Measurements from ENCODE around the gene EDARADD. TPM values are rescaled to one million over a fixed set of nuclear protein-coding genes. Genes with fewer than 3 reads are reported as not detected.
"Not testable (repeated sequence)": the region's sequence is repeated elsewhere in the genome, so short reads cannot be mapped to it uniquely, and the experiment has no call there.

EDARADD gene
- polyA plus RNA-seq (2013): 5.3 TPM

- Histone ChIP-seq H3K9me3 (ENCODE audit: control extremely low read depth in 1 of 5, control insufficient read depth in 4 of 5, insufficient read depth in 2 of 5, low read depth in 1 of 5, low read length in 4 of 5) (no peaks in the 10 kb centered on the region), H3K4me3 (ENCODE audit: control insufficient read depth in 1 of 7, extremely low read depth in 1 of 7, insufficient read depth in 4 of 7, low read depth in 2 of 7, low read length in 6 of 7) (peak within 1 kb of the TSS; percentile 63 to 96 (median 90)), H3K4me1 (ENCODE audit: control extremely low read depth in 1 of 4, control insufficient read depth in 4 of 4, insufficient read depth in 4 of 4, low read length in 3 of 4) (peaks cover 5 to 18% (median 17%) of the 10 kb centered on the region in 4 experiments), H3K36me3 (ENCODE audit: control insufficient read depth in 4 of 4, insufficient read depth in 4 of 4, low read length in 3 of 4) (no peaks in the 10 kb centered on the region), H3K27ac (ENCODE audit: insufficient read depth in 1 of 2, low read depth in 1 of 2, low read length in 2 of 2, poor library complexity in 1 of 2, severe bottlenecking in 2 of 2) (peak within 1 kb of the TSS; percentile 1 to 66), H3K27me3 (replicated peaks in 2 of 5; ENCODE audit: control insufficient read depth in 4 of 5, insufficient read depth in 5 of 5, low read length in 4 of 5) (no peaks in the 10 kb centered on the region)
- WGBS (ENCODE audit: insufficient coverage): 0% methylated on average over 2 of the region's 13 CpGs
- CTCF ChIA-PET: interaction anchor here (0.8 to 1.8 kb wide), 5 partner anchors 8 to 148 kb away, joined by 3 to 4 read pairs (median 4); no protein-coding TSS in a partner anchor
- POLR2A ChIA-PET: interaction anchor here (1.8 kb wide), 1 partner anchor 112 kb away, joined by 3 read pairs; the partner anchor contains the start of gene ERO1B
- DNase-seq: peak; percentile 36 to 53 (median 47)
Measured at GRCh38 chr1:236393681-236394481, at the start of gene EDARADD. TSS of gene EDARADD (plus strand) at chr1:236394286. CDS start at chr1:236394445, 159 bp downstream.

- H3K9me3 ChIP-seq (ENCODE audit: control extremely low read depth in 1 of 5, control insufficient read depth in 4 of 5, insufficient read depth in 2 of 5, low read depth in 1 of 5, low read length in 4 of 5): peaks cover 0 to 2% (median 0%) of the 10 kb centered on the region in 5 experiments
- ChIA-PET CTCF (interaction anchor here (1.2 to 1.7 kb wide), 3 partner anchors 49 to 137 kb away, joined by 3 to 4 read pairs (median 3); no protein-coding TSS in a partner anchor), POLR2A (interaction anchor here (0.8 kb wide), 1 partner anchor 57 kb away, joined by 5 read pairs; no protein-coding TSS in a partner anchor)
- H3K4me3 ChIP-seq (ENCODE audit: control insufficient read depth in 1 of 7, extremely low read depth in 1 of 7, insufficient read depth in 4 of 7, low read depth in 2 of 7, low read length in 6 of 7): no peak overlapping the region
- H3K4me1 ChIP-seq (ENCODE audit: control extremely low read depth in 1 of 4, control insufficient read depth in 4 of 4, insufficient read depth in 4 of 4, low read length in 3 of 4): peaks cover 0 to 12% (median 7%) of the 10 kb centered on the region in 4 experiments
- H3K27me3 ChIP-seq (replicated peaks in 2 of 5; ENCODE audit: control insufficient read depth in 4 of 5, insufficient read depth in 5 of 5, low read length in 4 of 5): no peaks in the 10 kb centered on the region
- no peak overlapping the region for H3K27ac ChIP-seq (ENCODE audit: insufficient read depth in 1 of 2, low read depth in 1 of 2, low read length in 2 of 2, poor library complexity in 1 of 2, severe bottlenecking in 2 of 2)
- H3K36me3 ChIP-seq (ENCODE audit: control insufficient read depth in 4 of 4, insufficient read depth in 4 of 4, low read length in 3 of 4): no peaks in the 10 kb centered on the region
- DNase-seq: peak; percentile 21 to 56 (median 43)
- WGBS (ENCODE audit: insufficient coverage): 20% methylated on average over 1 of the region's 1 CpG
Measured at GRCh38 chr1:236345728-236346127, 48.4 kb upstream of the EDARADD start.

DNA sequence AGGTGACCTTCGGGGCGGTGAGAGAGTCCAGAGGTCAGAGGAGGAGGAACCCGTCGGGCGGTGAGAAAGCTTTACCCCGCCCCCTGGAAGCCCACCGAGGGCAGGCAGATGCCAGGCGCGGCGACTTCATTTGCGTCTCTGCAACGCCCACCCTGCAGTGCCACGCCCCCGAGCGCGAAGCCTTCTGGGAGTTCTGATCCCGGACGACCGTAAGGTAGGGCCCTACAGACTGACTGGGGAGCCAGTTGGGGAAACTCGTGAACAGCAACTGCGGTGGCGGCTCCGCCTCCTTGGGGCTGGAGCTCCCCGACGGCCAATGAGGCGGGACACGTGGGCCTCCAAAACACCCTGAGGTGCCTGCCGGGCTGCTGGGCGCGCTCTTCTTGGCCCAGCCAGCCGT, 46.0 kb upstream of the EDARADD start:
- Histone ChIP-seq H3K4me3 (ENCODE audit: control insufficient read depth in 1 of 7, extremely low read depth in 1 of 7, insufficient read depth in 4 of 7, low read depth in 2 of 7, low read length in 6 of 7) (no peak overlapping the region), H3K36me3 (ENCODE audit: control insufficient read depth in 4 of 4, insufficient read depth in 4 of 4, low read length in 3 of 4) (no peaks in the 10 kb centered on the region), H3K4me1 (ENCODE audit: control extremely low read depth in 1 of 4, control insufficient read depth in 4 of 4, insufficient read depth in 4 of 4, low read length in 3 of 4) (peaks cover 0 to 11% (median 7%) of the 10 kb centered on the region in 4 experiments), H3K9me3 (ENCODE audit: control extremely low read depth in 1 of 5, control insufficient read depth in 4 of 5, insufficient read depth in 2 of 5, low read depth in 1 of 5, low read length in 4 of 5) (peaks cover 0 to 2% (median 0%) of the 10 kb centered on the region in 5 experiments), H3K27me3 (replicated peaks in 2 of 5; ENCODE audit: control insufficient read depth in 4 of 5, insufficient read depth in 5 of 5, low read length in 4 of 5) (no peaks in the 10 kb centered on the region), H3K27ac (ENCODE audit: insufficient read depth in 1 of 2, low read depth in 1 of 2, low read length in 2 of 2, poor library complexity in 1 of 2, severe bottlenecking in 2 of 2) (no peak overlapping the region)
- DNase-seq: no peak
- 98% methylated on average over 31 of the region's 31 CpGs for WGBS (ENCODE audit: insufficient coverage)
- ChIA-PET CTCF (no interaction called here), POLR2A (no interaction called here)

DNA sequence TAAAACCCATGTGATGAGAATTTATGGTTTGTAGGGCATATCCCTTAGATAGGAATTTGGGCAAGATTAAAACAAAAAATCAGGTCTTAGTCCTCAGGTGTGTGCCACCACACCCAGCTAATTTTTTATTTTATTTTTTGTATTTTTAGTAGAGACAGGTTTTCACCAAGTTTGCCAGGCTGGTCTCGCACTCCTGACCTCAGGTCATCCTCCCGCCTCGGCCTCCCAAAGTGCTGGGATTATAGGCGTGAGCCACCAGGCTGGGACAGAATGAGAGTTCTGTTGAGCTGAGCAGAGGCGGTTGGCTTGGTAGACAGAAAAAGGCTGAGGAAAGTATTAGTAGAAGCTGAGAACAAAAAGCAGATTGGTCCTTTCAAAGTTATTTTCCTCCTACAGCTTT, 43.8 kb upstream of the EDARADD start:
- CTCF ChIA-PET: interaction anchor here (0.8 to 0.9 kb wide), 2 partner anchors 9 to 16 kb away, joined by 3 read pairs; no protein-coding TSS in a partner anchor

GRCh38 chr1:236351875-236352573, 42.1 kb upstream of the EDARADD start:
- no peaks in the 10 kb centered on the region for H3K36me3 ChIP-seq (ENCODE audit: control insufficient read depth in 4 of 4, insufficient read depth in 4 of 4, low read length in 3 of 4)
- 100% methylated on average over 1 of the region's 7 CpGs for WGBS (ENCODE audit: insufficient coverage)
- ChIA-PET POLR2A (no interaction called here), CTCF (interaction anchor here (0.8 kb wide), 1 partner anchor 21 kb away, joined by 3 read pairs; no protein-coding TSS in a partner anchor)
- H3K4me3 ChIP-seq (ENCODE audit: control insufficient read depth in 1 of 7, extremely low read depth in 1 of 7, insufficient read depth in 4 of 7, low read depth in 2 of 7, low read length in 6 of 7): no peak overlapping the region
- H3K27ac ChIP-seq (ENCODE audit: insufficient read depth in 1 of 2, low read depth in 1 of 2, low read length in 2 of 2, poor library complexity in 1 of 2, severe bottlenecking in 2 of 2): no peak overlapping the region
- peaks cover 0 to 18% (median 3%) of the 10 kb centered on the region in 4 experiments for H3K4me1 ChIP-seq (ENCODE audit: control extremely low read depth in 1 of 4, control insufficient read depth in 4 of 4, insufficient read depth in 4 of 4, low read length in 3 of 4)
- H3K27me3 ChIP-seq (replicated peaks in 2 of 5; ENCODE audit: control insufficient read depth in 4 of 5, insufficient read depth in 5 of 5, low read length in 4 of 5): no peaks in the 10 kb centered on the region
- H3K9me3 ChIP-seq (ENCODE audit: control extremely low read depth in 1 of 5, control insufficient read depth in 4 of 5, insufficient read depth in 2 of 5, low read depth in 1 of 5, low read length in 4 of 5): peaks cover 0 to 2% (median 0%) of the 10 kb centered on the region in 5 experiments
- DNase-seq: peak in 2 of 3 donors; percentile 21 to 60

More for the DNA sequence above, 43.8 kb upstream of the EDARADD start:
- no peak overlapping the region for H3K4me3 ChIP-seq (ENCODE audit: control insufficient read depth in 1 of 7, extremely low read depth in 1 of 7, insufficient read depth in 4 of 7, low read depth in 2 of 7, low read length in 6 of 7)
- H3K4me1 ChIP-seq (ENCODE audit: control extremely low read depth in 1 of 4, control insufficient read depth in 4 of 4, insufficient read depth in 4 of 4, low read length in 3 of 4): peaks cover 0 to 18% (median 4%) of the 10 kb centered on the region in 4 experiments
- no peaks in the 10 kb centered on the region for H3K27me3 ChIP-seq (replicated peaks in 2 of 5; ENCODE audit: control insufficient read depth in 4 of 5, insufficient read depth in 5 of 5, low read length in 4 of 5)
- POLR2A ChIA-PET: no interaction called here
- no peak for DNase-seq
- 100% methylated on average over 4 of the region's 5 CpGs for WGBS (ENCODE audit: insufficient coverage)
- no peak overlapping the region for H3K27ac ChIP-seq (ENCODE audit: insufficient read depth in 1 of 2, low read depth in 1 of 2, low read length in 2 of 2, poor library complexity in 1 of 2, severe bottlenecking in 2 of 2)
- no peaks in the 10 kb centered on the region for H3K36me3 ChIP-seq (ENCODE audit: control insufficient read depth in 4 of 4, insufficient read depth in 4 of 4, low read length in 3 of 4)
- peaks cover 0 to 2% (median 0%) of the 10 kb centered on the region in 5 experiments for H3K9me3 ChIP-seq (ENCODE audit: control extremely low read depth in 1 of 5, control insufficient read depth in 4 of 5, insufficient read depth in 2 of 5, low read depth in 1 of 5, low read length in 4 of 5)

DNA sequence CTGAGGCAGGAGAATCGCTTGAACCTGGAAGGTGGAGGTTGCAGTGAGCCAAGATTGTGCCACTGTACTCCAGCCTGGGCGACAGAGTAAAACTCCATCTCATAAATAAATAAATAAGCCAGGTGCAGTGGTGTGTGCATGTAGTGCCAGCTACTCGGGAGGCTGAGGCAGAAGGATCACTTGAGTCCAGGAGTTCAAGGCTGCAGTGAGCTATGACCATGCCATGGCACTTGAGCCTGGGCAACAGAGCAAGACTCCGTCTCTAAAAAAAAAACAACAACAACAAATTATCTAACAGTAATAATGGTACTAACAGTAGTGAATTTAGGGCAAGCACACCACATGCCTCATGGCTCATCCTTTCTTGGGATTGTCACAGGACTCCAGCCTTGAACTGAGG, 41.3 kb upstream of the EDARADD start:
- H3K27me3 ChIP-seq (replicated peaks in 2 of 5; ENCODE audit: control insufficient read depth in 4 of 5, insufficient read depth in 5 of 5, low read length in 4 of 5); POLR2A ChIA-PET; H3K9me3 ChIP-seq (ENCODE audit: control extremely low read depth in 1 of 5, control insufficient read depth in 4 of 5, insufficient read depth in 2 of 5, low read depth in 1 of 5, low read length in 4 of 5); H3K27ac ChIP-seq (ENCODE audit: insufficient read depth in 1 of 2, low read depth in 1 of 2, low read length in 2 of 2, poor library complexity in 1 of 2, severe bottlenecking in 2 of 2); H3K36me3 ChIP-seq (ENCODE audit: control insufficient read depth in 4 of 4, insufficient read depth in 4 of 4, low read length in 3 of 4); H3K4me3 ChIP-seq (ENCODE audit: control insufficient read depth in 1 of 7, extremely low read depth in 1 of 7, insufficient read depth in 4 of 7, low read depth in 2 of 7, low read length in 6 of 7); DNase-seq: not testable (repeated sequence)
- peaks cover 0 to 18% (median 3%) of the 10 kb centered on the region in 4 experiments for H3K4me1 ChIP-seq (ENCODE audit: control extremely low read depth in 1 of 4, control insufficient read depth in 4 of 4, insufficient read depth in 4 of 4, low read length in 3 of 4)
- 100% methylated on average over 2 of the region's 4 CpGs for WGBS (ENCODE audit: insufficient coverage)
- CTCF ChIA-PET: interaction anchor here (0.8 kb wide), 1 partner anchor 21 kb away, joined by 3 read pairs; no protein-coding TSS in a partner anchor

All from common myeloid progenitor, CD34-positive (primary cell).